HL-60/S4 treated with phorbol 12-myristate 13-acetate at 8.2 ng/mL for 4 days and 3 days (cell line): ENCODE results near the gene XPO6.

Experiments
- in situ Hi-C: fragments of 300-500 bp; cut with MboI; formaldehyde crosslinking; loops from 2 replicates; pipeline ENCODE4 v1.15.0; 2022; ENCODE audit warnings: low sequenced_read_pairs

The XPO6 gene

DNA sequence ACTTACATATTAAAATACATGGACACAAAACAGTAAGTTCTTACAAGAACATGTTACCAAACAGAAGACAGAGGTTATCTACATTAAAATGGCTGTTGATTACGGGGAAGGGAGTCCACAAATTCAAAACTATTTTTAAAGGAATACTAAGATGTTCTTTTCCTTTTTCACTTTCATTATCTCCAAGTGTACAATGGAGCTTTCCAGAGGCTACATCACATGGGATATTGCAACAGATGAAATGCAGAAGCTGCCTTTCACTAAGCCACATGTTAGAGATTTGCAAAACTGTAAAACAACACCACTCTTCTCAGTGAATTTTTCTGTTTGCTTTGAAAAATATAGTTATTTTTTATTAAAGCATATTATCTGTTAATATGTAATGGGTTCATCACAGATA, 53.6 kb downstream of the XPO6 start:
- in situ Hi-C loops, result no loop called here

GRCh38 chr16:28156056-28156680, 55.6 kb downstream of the XPO6 start:
- in situ Hi-C loops, result no loop called here

- in situ Hi-C loops, result no loop called here
Measured at GRCh38 chr16:28155293-28155692, 56.5 kb downstream of the XPO6 start.

GRCh38 chr16:28151180-28151579, 60.6 kb downstream of the XPO6 start:
- in situ Hi-C loops, result no loop called here

- in situ Hi-C loops, result no loop called here
Measured at GRCh38 chr16:28149011-28149888, 62.5 kb downstream of the XPO6 start.

DNA sequence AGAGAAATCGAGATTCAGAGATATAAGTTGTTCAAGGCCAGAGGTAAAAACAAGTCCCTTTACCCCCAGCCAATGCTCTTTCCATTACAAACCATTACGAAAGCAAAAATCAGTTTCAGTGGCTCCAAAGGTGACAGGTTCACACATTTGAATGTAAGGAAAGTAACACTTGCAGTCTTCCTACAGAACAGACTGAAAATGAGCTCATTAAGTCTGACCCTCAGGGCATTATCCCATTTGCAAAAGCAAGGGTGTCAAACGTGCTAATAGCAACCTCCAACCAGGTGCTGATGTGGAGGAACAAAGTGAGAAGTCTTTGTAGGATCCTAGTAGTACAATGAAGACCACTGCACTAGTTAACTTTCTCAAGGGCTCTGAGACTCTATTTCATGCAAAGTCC, 65.2 kb downstream of the XPO6 start:
- in situ Hi-C loops, result no loop called here

DNA sequence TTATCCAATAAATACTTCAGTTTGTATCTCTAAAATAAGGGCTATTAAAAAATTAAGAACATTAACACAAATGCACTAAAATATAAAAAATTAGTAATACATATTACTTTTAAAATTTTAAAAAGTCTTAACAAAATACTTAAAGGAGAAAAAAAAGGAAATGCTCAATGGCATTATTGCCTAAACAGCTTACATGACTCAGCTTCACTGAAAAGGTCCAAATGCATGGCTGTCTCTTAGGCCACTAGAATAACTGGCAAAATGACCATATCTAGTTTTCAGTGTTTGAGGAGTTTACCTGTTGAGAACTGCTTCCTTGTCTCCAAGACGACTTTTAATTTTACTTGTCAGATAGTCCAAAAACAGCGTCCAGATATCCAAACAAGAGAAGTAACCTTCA, 66.0 kb downstream of the XPO6 start:
- in situ Hi-C loops, result no loop called here

DNA sequence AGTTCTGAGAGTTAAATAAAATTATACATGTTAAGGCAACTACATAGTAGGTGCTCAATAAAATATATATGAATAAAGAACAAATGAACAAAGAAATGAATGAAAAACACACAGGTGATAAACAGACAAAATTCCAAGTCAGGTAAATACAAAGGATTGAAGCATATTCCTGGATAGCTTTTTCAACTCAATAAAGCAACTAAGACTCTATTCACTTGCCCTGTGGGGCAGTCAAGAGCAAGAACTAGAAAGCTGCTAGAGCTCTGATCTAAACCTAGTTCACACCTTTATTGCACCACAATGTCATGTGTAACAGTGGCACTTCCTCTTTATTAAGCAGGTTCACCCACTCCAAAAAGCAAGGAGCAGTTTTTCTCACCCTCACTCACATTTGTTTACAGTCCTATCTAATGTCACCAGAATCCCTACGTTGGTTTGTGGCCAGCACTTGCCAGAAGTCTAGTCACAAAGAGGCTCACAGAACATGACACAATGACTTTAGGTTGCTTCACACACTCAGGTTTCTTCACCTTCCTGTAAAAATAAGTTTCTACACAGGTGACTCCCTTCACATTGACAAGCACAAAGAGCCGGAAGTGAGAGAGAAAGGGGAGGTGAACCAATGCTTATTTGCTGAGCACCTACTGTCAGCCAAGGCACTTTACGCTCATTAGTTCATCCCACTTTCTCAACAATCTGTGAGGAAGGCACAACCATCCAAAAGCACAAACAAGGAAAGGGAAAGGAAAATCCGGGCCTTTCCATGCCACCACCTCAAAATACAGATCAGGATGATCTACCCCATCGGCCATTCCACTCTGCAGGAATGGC, 70.8 kb downstream of the XPO6 start:
- in situ Hi-C loops, result no loop called here

- in situ Hi-C loops, result no loop called here
Measured at GRCh38 chr16:28139530-28139929, 72.2 kb downstream of the XPO6 start.

- in situ Hi-C loops, result no loop called here
Measured at GRCh38 chr16:28136751-28137434, 74.9 kb downstream of the XPO6 start.

DNA sequence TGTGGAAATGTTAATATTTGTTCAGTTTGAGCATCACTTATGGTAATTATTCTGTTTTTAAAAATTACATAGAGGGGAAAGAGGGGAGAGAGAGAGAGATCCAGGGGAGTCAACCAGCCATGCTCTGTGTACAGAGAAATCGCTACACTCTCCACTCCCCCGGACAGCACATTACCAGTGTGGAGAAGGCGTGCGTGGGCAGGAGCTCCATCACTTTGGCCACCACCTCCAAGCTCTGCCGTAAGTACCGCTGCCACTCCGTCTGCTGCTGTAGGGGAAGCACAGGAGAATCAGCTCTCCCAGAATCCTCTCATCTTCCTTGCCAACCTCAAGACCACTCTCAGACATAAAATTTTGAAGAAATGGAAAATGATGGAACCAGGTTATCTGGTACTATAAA, 78.1 kb downstream of the XPO6 start:
- in situ Hi-C loops, result no loop called here

DNA sequence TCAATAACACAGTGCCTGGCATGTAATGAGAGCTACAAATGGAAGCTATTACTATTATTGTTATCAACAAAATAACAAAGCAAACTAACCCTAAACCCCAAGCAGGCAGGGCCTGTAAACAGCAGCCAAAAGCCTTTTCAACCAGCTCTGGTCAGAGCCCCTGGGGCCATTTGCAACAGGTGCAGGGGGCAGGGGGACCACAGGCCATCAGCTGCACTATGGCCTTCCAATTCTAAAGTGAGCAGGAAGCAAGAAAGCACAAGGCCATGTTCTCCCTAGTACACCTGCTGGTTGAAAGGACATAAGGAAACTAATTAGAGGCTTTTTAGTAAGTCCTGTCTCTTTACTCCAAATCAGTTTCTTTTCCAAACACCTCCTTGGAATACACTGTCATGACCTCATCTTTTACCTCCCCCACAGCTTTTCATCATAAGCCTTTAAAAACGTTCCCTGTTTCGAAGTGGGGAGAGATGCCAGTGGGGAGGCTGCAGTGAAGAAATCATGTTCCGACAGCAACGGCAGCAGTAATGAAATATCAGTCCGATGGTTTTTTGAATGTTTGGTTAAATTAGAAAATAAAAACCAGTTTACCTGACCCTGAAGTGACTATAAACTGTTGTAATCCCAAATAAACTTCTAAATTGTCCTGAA, 79.9 kb downstream of the XPO6 start:
- in situ Hi-C loops, result no loop called here

- in situ Hi-C loops, result no loop called here
Measured at GRCh38 chr16:28131181-28131580, 80.6 kb downstream of the XPO6 start.

- in situ Hi-C loops, result no loop called here
Measured at GRCh38 chr16:28130099-28131088, 81.4 kb downstream of the XPO6 start.

- in situ Hi-C loops, result no loop called here
Measured at GRCh38 chr16:28126684-28127620, 84.8 kb downstream of the XPO6 start.

- in situ Hi-C loops, result no loop called here
Measured at GRCh38 chr16:28125592-28125991, 86.2 kb downstream of the XPO6 start.

DNA sequence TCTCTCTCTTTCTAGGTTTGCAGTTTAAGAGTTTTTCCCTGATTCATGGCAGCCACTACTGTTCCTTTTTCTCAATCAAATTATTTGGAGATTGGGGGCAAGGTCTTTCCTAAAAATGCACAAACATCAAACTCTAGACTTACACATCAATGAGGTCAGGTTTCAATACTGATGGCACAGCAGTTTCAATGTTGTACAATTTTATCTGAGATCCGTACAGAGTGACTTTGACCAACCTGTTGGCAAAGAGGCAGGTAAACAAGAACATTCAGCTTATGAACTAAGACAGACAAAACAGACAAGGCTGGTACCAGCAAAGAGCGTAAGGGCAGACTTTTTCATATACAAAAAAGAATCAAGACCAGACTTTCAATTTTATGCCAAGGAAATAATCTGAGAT, 90.2 kb downstream of the XPO6 start:
- in situ Hi-C loops, result no loop called here

DNA sequence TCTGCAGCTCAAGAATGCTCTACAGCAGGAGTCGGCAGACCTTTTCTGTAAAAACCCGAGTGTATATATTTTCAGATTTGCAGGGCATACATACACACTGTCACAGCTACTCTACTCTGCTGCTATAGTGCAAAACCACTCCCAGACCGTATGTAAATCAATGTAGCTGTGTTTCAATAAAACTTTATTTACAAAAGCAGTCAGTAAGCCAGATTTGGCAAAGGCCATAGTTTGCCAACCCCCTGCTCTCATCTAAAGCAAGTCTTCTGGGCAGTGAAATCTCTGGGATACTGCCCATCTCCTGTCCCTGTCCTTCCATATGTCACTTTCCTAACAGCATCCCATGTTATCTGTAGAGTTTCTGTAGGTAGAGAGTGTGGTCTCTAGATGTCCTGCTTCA, 91.0 kb downstream of the XPO6 start:
- in situ Hi-C loops, result no loop called here
